Measurements from ENCODE around the gene MRPS16. TPM values are rescaled to one million over a fixed set of nuclear protein-coding genes. Genes with fewer than 3 reads are reported as not detected.

The MRPS16 gene
- total and polyA plus RNA-seq, 9 of the 15 experiments (the other 6 are each of a cell fraction or from before 2014, with no cell fraction given): 65.0 to 239 (median 146) TPM

GRCh38 chr10:73207883-73208282, 44.6 kb downstream of the MRPS16 start:
- no peak overlapping the region for H2AFZ ChIP-seq (ENCODE audit: low read depth, low read length)
- no peaks in the 10 kb centered on the region for H3K9me1 ChIP-seq (ENCODE audit: control insufficient read depth, insufficient read depth, low read length)
- TF ChIP-seq RHOXF2B (CRISPR knock-in tag; conservative IDR thresholded peaks at IDR 0.05) (no peak), ZNF707 (CRISPR knock-in tag; conservative IDR thresholded peaks at IDR 0.05) (no peak)
- H3K79me2 ChIP-seq (ENCODE audit: control insufficient read depth, insufficient read depth, low read length): no peaks in the 10 kb centered on the region
- H3K27ac ChIP-seq (ENCODE audit: extremely low read depth, low read depth, low read length): no peak overlapping the region
- H3K36me3 ChIP-seq (ENCODE audit: control insufficient read depth, insufficient read depth, low read length): no peaks in the 10 kb centered on the region
- intact Hi-C loops (cut with micrococcal nuclease) (no loop called here), in situ Hi-C loops (cut with MboI) (no loop called here)
- no peak overlapping the region for H3K4me2 ChIP-seq (ENCODE audit: insufficient read depth, low read length)
- BruUV-seq (replicated peaks): no TSS peak
- FAIRE-seq: no peak
- POLR2A ChIA-PET: interaction anchor here (1.4 to 2.3 kb wide), 2 partner anchors 12 to 32 kb away, joined by 3 to 5 read pairs; no protein-coding TSS in a partner anchor
- whole genome bisulfite sequencing (ENCODE audit: insufficient coverage, low coverage, missing lambda C conversion rate): 40% methylated on average over 2 of the region's 2 CpGs
- H3K9ac ChIP-seq (ENCODE audit: insufficient read depth in 1 of 2, low read depth in 2 of 2, low read length in 2 of 2): no peak overlapping the region
- CTCF ChIA-PET (ENCODE audit: low intra/inter-chr PET ratio): no interaction called here
- H3K4me3 ChIP-seq: no peak overlapping the region
- H4K20me1 ChIP-seq (replicated peaks; ENCODE audit: control insufficient read depth, insufficient read depth, low read length): no peaks in the 10 kb centered on the region
- no peak for DNase-seq (ENCODE audit: extremely low read depth in 1 of 4, low spot score in 3 of 4)
- peaks cover 0 to 10% of the 10 kb centered on the region in 2 experiments; a peak in 2 of 5 replicates for H3K4me1 ChIP-seq (replicated peaks in 1 of 2; ENCODE audit: control insufficient read depth in 2 of 2, insufficient read depth in 2 of 2, low read length in 2 of 2)
- H3K27me3 ChIP-seq (ENCODE audit: control insufficient read depth in 2 of 2, insufficient read depth in 2 of 2, low read length in 2 of 2): no peaks in the 10 kb centered on the region
- H3K9me3 ChIP-seq (replicated peaks; ENCODE audit: control insufficient read depth, insufficient read depth, low read depth, low read length): no peaks in the 10 kb centered on the region; the same call in 1 of the 2 replicates
- peak; percentile 55; the same call in 2 of the 3 replicates for ATAC-seq

DNA sequence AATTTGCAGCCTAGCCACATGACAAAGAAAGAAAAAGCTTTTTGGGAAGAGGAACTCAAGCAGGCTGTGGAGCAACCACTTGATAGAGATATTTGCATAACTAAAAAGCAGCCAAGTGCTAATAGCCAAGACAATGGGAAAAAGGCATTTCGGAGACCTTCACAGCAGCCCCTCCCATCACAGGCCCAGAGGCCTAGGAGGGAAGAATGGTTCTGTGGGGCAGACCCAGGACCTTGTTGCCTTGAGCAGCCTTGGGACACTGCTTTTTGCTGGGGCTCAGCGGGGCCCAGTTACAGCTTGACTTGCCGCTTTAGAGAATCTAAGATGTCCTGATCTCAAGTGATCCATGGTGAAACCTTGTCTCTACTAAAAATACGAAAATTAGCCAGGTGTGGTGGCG, 46.1 kb downstream of the MRPS16 start:
- POLR2A ChIA-PET: interaction anchor here (1.0 to 2.3 kb wide), 2 partner anchors 14 to 27 kb away, joined by 3 to 5 read pairs; no protein-coding TSS in a partner anchor
- no peak for DNase-seq (ENCODE audit: extremely low read depth in 1 of 4, low spot score in 3 of 4)
- no peak for FAIRE-seq
- H3K9me1 ChIP-seq (ENCODE audit: control insufficient read depth, insufficient read depth, low read length): no peaks in the 10 kb centered on the region
- no peaks in the 10 kb centered on the region for H3K36me3 ChIP-seq (ENCODE audit: control insufficient read depth, insufficient read depth, low read length)
- no peak for ATAC-seq
- BruUV-seq (replicated peaks): no TSS peak
- H3K4me3 ChIP-seq: no peak overlapping the region
- no peaks in the 10 kb centered on the region; the same call in 1 of the 2 replicates for H3K9me3 ChIP-seq (replicated peaks; ENCODE audit: control insufficient read depth, insufficient read depth, low read depth, low read length)
- H3K4me1 ChIP-seq (replicated peaks in 1 of 2; ENCODE audit: control insufficient read depth in 2 of 2, insufficient read depth in 2 of 2, low read length in 2 of 2): peaks cover 0 to 6% of the 10 kb centered on the region in 2 experiments; a peak in 2 of 5 replicates
- no peak overlapping the region for H3K9ac ChIP-seq (ENCODE audit: insufficient read depth in 1 of 2, low read depth in 2 of 2, low read length in 2 of 2)
- H3K27me3 ChIP-seq (ENCODE audit: control insufficient read depth in 2 of 2, insufficient read depth in 2 of 2, low read length in 2 of 2): no peaks in the 10 kb centered on the region
- no peak overlapping the region for H2AFZ ChIP-seq (ENCODE audit: low read depth, low read length)
- CTCF ChIA-PET (ENCODE audit: low intra/inter-chr PET ratio): no interaction called here
- H4K20me1 ChIP-seq (replicated peaks; ENCODE audit: control insufficient read depth, insufficient read depth, low read length): no peaks in the 10 kb centered on the region
- H3K79me2 ChIP-seq (ENCODE audit: control insufficient read depth, insufficient read depth, low read length): no peaks in the 10 kb centered on the region
- in situ Hi-C loops (cut with MboI): no loop called here
- WGBS (ENCODE audit: insufficient coverage, low coverage, missing lambda C conversion rate): 66% methylated on average over 5 of the region's 5 CpGs
- intact Hi-C loops (cut with micrococcal nuclease): no loop called here
- TF ChIP-seq ZNF121 (CRISPR knock-in tag; conservative IDR thresholded peaks at IDR 0.05): no peak
- no peak for TF ChIP-seq PRDM10 (IDR thresholded peaks at IDR 0.05; ENCODE audit: partially characterized antibody)
- peak; percentile 85 for TF ChIP-seq ZFP36 (IDR thresholded peaks at IDR 0.05; ENCODE audit: low read depth, low read length, partially characterized antibody)
- no peak for TF ChIP-seq NFATC3 (IDR thresholded peaks at IDR 0.05)
- TF ChIP-seq CBX3 (IDR thresholded peaks at IDR 0.05; ENCODE audit: borderline replicate concordance in 1 of 2, low read length in 2 of 2): 0 out of 3 replicates have a peak, but pooled peaks of 1 of the 2 experiments have one; percentile 26
- no peak for TF ChIP-seq NFE2L1 (tag; IDR thresholded peaks at IDR 0.05; ENCODE audit: borderline replicate concordance, low read depth)
- no peak for TF ChIP-seq POU5F1 (IDR thresholded peaks at IDR 0.05; ENCODE audit: borderline replicate concordance, low read depth, low read length, partially characterized antibody)
- H3K27ac ChIP-seq (ENCODE audit: extremely low read depth, low read depth, low read length): no peak overlapping the region
- no peak overlapping the region for H3K4me2 ChIP-seq (ENCODE audit: insufficient read depth, low read length)
